Choroid plexus epithelial cell (primary cell): Measurements from ENCODE around the gene EPB41L1.

Experiments
- DNase-seq: peaks from one replicate; pipeline ENCODE4 v3.0.0-alpha.2; 2010; ENCODE audit warnings: low read depth
- H3K4me3 ChIP-seq: 2 replicates; pipeline ENCODE4 v1.5.1; 2011; ENCODE audit warnings: low read depth, mild to moderate bottlenecking, control low read depth, low read length, moderate library complexity
- TF ChIP-seq, protein P1 (sequence below): conservative IDR thresholded peaks from 2 replicates; pipeline ENCODE4 v1.5.1; 2011; ENCODE audit warnings: low read depth, mild to moderate bottlenecking, control low read depth, inconsistent platforms, low read length, moderate library complexity

EPB41L1 gene

DNA sequence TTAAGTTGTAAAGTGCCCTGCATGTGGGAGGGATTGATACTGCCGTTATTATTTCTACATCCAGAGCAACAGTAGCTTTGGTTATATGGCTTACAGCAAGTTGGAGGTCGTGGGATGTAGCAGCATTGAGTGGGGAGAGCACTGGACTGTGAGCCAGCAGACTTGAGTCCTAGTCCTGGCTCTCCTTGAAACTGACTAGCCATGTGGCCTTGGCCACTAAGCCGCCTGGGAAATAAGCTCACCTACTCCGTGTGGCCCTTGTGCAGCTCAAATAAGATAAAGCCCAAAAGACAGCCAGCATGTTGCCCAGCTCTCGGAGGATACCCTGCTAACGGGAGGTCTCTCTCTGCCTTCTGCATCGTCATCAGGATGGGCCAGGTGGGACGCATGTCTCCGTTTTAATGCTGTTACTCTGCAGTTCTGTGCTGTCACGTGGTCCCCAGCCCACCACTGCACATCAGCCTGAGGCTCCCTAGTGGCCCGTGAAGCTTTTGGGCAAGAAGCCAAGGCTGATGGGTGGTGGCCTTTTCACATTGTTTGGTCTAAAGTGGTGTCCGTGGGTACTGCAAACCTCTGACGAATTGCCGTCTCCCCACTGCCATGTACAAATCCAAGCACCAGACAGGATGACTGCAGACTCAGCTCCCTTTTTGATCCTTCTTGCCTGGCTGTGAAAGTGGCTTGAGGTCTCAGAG lies 7.9 kb downstream of the EPB41L1 start:
- H3K4me3 ChIP-seq: no peak overlapping the region
- DNase-seq: no peak
- TF ChIP-seq, protein P1, sequence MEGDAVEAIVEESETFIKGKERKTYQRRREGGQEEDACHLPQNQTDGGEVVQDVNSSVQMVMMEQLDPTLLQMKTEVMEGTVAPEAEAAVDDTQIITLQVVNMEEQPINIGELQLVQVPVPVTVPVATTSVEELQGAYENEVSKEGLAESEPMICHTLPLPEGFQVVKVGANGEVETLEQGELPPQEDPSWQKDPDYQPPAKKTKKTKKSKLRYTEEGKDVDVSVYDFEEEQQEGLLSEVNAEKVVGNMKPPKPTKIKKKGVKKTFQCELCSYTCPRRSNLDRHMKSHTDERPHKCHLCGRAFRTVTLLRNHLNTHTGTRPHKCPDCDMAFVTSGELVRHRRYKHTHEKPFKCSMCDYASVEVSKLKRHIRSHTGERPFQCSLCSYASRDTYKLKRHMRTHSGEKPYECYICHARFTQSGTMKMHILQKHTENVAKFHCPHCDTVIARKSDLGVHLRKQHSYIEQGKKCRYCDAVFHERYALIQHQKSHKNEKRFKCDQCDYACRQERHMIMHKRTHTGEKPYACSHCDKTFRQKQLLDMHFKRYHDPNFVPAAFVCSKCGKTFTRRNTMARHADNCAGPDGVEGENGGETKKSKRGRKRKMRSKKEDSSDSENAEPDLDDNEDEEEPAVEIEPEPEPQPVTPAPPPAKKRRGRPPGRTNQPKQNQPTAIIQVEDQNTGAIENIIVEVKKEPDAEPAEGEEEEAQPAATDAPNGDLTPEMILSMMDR: no peak

DNA sequence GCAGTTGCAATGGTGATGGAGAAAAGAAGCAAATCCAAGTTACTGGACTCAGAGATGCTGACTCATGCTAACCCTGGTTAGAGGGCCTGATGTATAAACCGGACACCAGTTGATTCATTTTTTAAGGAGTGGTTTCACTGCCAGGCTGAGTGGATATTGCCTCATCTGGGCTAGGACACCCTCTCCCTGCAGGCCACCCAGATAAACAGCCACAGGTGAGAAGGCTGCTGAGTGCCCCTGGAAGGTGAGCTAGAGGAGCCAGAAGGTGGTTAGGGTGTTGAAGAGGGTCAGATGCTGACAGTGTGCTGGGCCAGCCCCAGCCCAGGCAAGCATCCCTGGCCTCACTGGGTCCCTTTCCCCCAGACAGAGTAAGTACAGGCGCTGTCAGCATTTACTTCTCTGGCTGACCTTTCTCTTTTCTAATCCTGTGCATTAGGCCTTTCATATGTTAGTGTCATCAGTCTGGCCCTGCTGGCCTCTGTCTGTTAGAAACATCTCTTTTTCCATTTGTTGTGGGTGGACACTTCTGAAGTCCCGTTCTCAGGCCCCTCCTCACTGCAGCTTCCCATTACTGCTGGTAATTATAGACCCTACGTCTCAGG lies 13.5 kb downstream of the EPB41L1 start:
- DNase-seq: peak; percentile 59
- TF ChIP-seq, protein P1: no peak
- H3K4me3 ChIP-seq: no peak overlapping the region

DNA sequence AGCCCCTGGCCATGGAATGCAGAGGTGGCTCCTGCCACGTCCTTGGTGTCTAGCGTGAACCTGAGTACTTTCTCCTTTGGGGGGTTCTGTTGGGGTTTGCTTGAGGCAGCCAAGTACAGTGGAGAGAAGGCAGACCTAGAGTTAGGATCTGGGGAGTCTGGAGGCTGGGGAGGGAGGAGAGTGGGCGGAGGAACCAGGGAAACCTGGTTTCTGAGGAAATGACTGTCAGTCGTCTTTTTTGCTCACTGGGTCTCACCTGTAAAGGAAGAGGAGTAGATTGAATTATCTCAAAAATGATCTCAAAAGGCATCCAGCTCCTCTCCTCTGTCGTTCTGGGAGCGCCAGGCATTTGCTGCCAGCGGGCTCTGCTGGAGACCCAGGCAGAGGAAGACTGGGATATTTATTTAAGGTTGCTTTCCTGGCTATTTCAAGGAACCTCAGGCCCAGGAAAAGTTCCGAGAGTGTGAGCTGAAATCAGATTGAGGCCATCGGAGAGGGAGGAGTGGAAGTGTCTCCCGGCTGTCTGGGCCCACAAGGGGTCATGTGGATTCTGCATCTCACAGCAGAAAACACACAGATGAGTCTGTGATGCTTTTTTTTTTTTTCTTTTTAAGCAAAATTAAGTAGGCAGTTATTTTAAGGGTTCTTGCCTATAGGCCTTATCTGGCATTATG lies 16.1 kb downstream of the EPB41L1 start:
- no peak for DNase-seq
- H3K4me3 ChIP-seq: no peak overlapping the region
- TF ChIP-seq, protein P1: no peak

DNA sequence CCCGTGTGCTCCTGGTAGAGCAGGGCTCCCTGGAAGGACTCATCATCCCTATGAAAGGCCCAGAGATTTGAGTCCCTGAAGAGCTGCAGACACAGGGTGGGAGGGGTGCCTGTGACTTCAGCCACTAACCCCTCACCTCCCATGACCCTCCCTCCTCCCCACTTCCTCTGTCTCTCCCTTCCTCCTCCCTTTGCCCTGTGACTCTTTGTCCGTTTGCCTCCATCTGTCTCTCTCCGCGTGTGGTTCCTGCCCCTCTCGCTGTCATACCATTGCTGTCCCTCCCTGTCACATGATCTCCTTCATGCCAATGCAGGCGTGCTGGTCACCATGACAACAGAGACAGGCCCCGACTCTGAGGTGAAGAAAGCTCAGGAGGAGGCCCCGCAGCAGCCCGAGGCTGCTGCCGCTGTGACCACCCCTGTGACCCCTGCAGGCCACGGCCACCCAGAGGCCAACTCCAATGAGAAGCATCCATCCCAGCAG lies 19.0 kb downstream of the EPB41L1 start:
- peak; percentile 46 for DNase-seq
- TF ChIP-seq, protein P1: no peak
- H3K4me3 ChIP-seq: no peak overlapping the region

DNA sequence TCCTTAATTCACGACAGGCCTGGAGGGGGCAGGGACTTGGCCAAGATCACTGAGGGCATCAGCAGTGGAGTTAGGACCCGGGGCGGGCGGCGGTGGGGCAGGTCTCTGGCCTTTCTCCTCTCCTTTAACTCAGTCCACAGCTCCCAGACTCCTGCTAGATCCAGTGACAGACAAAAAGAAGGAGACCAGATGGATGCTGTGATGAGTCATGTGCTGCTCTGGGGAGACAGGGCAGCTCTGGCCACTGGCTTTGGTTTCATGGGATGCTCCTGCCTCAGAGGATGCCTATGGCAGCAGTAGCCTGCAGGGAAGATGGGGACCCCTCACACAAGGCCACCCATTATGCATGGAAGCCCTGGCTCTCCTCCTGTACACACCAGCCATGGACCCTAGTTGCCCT lies 20.5 kb downstream of the EPB41L1 start:
- DNase-seq: peak; percentile 18
- no peak overlapping the region for H3K4me3 ChIP-seq
- TF ChIP-seq, protein P1: no peak

DNA sequence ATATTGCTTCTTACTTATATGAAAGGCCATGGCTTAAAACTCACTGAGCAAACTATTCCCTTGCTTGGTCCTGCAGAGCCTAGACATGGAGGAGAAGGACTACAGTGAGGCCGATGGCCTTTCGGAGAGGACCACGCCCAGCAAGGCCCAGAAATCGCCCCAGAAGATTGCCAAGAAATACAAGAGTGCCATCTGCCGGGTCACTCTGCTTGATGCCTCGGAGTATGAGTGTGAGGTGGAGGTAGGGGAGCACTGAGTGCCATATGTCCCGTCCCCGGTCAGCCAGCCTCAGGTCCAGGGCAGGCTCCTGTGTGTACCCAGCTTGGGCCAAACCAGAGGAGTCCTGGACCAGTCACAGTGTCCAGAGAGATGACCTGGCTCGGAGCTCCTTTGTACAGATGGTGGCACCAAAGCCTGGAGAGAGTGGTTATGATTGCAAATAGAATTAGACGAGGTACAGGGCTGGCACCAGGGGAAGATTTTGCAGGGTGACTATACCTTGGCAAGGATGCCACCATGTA lies 21.0 kb downstream of the EPB41L1 start:
- TF ChIP-seq, protein P1: no peak
- no peak overlapping the region for H3K4me3 ChIP-seq
- no peak for DNase-seq
